GM20000 (cell line): ENCODE data around the gene IRF2.

Experiments
- DNase-seq: peaks from one replicate; pipeline ENCODE4 v3.0.0; 2012; ENCODE audit warnings: low spot score
- TF ChIP-seq, protein P1 (sequence below): IDR thresholded peaks from 2 replicates; pipeline ENCODE4 v1.5.1; 2012; ENCODE audit warnings: mild to moderate bottlenecking, control low read depth; ENCODE audit errors: extremely low read depth, missing control alignments

IRF2 gene

DNA sequence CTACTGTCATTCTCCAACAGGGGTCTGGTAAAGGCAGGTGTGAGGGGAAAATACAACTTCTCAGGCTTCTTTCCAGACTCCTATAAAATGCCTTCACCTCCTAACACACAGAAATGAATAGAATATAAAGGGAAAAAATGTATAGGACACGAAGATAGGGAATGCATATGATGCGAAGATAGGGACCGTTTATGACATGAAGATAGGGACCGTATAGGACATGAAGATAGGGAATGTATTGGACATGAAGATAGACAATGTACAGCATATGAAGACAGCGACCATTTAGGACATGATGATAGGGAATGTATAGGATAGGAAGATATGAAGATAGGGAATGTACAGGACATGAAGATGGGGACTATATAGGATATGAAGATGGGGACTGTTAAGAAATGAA lies 10.5 kb downstream of the IRF2 start:
- TF ChIP-seq, protein P1, sequence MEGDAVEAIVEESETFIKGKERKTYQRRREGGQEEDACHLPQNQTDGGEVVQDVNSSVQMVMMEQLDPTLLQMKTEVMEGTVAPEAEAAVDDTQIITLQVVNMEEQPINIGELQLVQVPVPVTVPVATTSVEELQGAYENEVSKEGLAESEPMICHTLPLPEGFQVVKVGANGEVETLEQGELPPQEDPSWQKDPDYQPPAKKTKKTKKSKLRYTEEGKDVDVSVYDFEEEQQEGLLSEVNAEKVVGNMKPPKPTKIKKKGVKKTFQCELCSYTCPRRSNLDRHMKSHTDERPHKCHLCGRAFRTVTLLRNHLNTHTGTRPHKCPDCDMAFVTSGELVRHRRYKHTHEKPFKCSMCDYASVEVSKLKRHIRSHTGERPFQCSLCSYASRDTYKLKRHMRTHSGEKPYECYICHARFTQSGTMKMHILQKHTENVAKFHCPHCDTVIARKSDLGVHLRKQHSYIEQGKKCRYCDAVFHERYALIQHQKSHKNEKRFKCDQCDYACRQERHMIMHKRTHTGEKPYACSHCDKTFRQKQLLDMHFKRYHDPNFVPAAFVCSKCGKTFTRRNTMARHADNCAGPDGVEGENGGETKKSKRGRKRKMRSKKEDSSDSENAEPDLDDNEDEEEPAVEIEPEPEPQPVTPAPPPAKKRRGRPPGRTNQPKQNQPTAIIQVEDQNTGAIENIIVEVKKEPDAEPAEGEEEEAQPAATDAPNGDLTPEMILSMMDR: no peak

DNA sequence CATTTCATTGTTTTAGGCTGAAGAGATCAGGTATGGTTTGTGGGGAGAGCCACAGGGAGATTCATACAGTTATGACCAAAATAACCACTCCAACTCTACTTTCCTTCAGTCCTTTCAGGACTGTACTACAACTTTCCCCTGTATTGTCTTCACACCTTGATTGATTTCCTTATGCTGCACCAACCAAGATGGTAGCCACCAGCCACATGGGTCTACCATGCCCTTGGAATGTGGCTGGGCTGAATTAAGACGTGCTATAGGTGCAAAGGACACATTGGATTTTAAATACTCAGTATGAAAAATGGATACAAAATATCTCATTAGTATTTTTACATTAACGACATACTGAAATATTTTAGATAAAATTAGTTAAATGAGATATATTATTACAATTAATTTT lies 11.2 kb downstream of the IRF2 start:
- TF ChIP-seq, protein P1: no peak
- no peak for DNase-seq

More for the DNA sequence above, 10.5 kb downstream of the IRF2 start:
- no peak for DNase-seq

DNA sequence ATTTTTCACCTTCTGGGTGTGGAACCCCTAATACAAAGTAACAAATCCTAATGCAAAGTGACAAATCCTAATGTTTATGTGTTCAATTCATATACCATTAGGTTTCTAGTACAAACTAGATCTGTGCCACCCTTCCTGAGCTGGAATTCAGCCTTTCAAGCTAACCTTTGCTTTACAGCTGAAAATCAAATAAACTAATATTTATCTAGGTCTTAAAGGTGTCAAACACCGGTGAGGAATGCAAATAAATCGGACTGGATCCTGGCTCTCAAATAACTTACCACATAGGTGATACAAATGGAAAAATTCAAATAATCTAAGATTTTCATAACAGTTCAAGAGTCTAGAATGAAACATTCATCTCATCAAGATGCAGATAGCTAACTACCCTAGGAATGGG lies 11.6 kb downstream of the IRF2 start:
- no peak for DNase-seq
- TF ChIP-seq, protein P1: no peak

DNA sequence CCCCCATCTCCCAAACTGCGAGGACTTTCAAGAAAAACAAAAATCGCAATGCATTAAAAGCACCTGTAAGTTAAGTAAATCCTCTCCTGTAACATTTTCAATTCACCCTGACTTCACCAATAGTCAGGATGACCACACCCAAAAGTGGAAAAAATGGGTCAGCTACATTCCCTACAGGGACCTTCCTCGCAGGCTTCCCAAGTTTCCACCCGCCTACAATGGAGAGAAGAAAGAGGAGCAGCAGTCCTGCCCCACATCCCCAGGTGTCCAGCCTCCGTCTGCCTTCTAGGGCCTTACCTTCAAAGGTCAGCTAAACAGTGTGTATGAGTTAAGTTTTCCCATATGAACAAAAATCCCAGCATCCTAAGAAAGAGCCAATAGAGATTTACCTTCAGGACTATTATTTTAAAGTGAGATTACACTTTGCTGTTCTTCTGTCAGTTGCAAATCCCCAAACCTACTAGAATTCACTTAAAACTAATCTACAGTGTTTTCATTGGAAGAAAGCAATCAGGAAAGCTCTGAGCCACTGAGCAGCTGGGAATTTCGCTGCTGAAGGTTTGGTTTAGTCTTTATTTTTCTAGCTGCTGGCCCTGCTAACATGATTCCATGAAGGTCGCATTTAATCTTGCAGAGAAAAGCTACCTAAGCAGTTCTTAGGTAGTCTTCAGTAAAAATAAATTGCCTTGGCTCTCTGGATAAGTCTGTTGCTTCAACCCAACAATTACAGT lies 12.5 kb downstream of the IRF2 start:
- TF ChIP-seq, protein P1: no peak
- DNase-seq: no peak

DNA sequence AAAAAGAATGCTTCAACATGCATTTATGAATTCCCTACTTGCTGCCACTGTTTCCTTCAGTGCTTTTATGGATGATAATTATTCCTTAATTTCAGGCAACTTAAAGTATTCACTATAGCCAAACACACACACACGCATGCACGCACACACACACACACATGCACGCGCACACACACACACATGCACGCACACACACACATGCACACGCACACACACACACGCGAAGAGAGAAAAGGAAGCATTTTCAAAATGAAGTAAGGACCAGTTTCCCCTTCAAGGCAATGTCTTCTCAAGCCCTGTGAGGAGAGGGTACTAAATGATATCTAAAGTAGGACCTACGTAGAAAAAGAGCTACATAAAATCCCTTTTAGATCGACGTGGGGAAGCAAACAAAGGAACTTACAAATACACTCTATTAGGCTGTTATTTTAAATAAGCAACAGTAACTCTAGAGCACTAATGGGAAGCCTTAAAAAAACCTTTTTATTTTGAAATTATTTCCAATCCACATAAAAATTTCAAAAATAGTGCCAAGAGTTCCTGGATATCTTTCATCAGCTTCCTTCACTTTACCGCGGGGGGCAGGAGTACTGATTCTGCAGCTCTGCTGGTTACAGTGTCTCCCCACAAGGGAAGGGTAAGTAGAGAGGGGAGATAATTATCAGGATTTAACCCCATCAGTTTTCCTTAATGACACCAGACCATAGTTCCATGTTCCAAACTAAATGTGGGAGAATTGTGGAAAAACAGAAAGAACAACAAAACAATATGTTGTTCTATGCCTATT lies 13.7 kb downstream of the IRF2 start:
- DNase-seq: no peak
- TF ChIP-seq, protein P1: no peak

DNA sequence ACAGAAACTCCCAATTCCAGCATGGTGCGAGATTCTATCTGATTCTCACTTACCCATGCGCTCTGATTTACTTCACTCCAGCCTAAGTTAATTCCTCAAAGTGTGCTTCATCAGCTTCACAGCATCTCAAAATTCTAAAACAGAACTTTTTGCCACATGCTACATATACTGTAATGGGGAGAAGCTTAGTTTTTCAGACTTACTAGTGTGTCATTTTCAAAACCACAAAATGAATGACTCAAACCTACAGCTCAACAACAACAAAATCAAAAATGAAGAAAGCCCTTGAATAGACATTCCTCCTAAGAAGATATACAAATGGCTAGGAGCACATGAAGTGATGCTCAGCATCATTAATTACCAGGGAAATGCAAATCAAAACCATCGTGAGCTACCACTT lies 14.9 kb downstream of the IRF2 start:
- TF ChIP-seq, protein P1: no peak
- no peak for DNase-seq

DNA sequence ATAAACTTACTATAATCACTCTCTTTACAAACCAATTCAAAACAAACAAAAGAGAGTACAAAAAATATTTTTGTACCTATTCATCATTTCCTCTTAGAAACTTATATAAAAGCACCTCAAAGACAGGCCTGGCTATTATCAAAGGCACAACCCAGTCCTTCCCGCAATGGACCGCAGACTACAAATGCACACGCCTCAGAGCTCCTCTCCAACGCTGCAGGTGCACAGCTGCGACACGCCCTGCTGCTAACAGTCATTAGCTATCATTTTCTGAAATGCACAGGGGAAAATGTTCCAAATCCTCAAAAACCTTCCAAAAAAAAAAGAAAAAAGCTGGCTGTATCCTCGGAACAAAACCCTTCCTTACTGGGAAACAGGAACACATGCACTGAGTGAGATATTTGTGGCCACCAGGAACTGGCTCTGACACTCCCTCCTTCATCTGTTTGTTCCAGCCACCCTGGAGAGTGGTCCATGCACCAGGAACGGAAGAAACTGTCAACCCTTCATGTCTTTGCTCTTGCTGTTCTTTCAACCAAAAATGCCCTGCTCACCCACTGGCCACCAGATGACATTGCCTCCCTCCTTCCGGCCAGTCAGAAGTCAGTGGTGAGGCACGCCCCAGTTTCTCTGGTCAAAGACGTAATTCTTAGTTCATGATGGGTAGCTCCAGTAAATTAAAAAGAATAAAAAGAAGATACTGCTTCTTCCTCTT lies 16.7 kb downstream of the IRF2 start:
- DNase-seq: peak; percentile 58
- TF ChIP-seq, protein P1: no peak
